NCI-H774 (cell line): Measurements from ENCODE around the gene ADAP1.

Experiments used
- DNase-seq: peaks from one replicate; lab custom pipeline; 2025; lab: John Stamatoyannopoulos, UW

The ADAP1 gene

DNA sequence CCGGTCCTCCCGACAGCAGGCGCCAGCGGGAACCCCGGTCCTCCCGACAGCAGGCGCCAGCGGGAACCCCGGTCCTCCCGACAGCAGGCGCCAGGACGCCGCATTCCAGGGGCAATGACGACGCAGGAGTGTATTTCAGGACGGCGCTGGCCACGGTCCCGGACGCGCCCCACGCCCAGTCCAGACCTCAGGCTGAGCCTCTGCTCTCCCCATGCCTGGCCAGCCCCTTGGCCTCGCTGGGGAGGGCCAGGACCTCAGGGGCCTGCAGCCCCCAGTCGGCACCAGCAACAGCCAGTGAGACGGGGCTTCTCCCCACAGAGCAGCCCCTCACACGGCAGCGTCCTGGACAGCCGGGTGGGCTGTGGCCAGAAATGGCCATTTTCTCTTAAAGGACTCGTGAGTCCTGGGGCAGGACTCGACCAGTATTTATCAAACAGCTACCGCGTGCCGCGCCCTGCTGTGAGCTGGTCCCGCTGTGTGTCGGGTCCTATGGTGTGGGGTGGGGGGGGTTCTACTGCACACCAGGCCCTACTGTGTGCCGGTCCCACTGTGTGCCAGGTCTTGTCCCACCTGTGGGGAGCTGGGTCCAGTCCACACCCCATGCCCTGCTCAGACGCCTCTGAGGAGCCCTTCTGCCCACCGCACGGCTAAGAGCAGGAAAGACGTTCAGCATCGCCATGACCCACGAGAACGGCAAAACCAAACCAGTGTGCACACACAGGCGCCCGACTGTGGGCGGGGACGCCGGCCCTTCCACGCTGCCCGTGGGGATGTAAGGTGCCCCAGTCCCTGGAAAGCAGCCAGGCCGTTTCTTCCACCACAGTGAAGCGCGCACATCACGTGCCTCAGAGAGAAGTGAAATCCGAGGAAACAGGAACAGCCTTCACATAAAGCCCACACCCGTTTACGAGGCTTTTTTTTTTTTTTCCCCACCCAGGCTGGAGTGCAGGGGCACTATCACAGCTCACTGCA, 44.8 kb downstream of the ADAP1 start:
- no peak for DNase-seq

DNA sequence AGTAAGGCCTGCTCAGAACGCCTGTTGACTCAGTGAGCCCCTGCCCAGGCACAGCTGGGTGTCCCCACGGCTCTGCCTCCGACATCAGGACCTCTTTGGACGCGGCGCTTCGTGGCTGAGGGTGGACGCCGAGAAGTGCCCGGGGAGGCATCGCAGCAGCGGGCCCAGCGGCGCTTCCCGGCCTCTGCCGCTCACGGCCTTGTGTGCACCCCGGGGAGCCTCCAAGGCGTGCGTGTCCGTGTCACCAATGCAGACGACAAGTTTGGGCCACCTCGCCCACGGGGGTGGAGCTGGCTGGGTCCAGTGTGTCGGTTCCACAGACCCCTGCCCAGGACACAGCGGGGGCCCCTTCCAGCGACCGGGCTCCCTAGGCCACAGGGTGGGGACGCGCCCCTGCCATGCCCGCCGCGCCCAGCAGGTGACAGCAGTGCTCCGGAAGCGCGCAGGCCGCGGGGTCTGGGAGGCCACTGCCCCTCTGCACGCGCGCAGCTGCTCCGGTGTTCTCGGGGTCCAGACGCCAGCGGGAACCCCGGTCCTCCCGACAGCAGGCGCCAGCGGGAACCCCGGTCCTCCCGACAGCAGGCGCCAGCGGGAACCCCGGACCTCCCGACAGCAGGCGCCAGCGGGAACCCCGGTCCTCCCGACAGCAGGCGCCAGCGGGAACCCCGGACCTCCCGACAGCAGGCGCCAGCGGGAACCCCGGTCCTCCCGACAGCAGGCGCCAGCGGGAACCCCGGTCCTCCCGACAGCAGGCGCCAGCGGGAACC, 45.7 kb downstream of the ADAP1 start:
- DNase-seq, result peak; percentile 20

DNA sequence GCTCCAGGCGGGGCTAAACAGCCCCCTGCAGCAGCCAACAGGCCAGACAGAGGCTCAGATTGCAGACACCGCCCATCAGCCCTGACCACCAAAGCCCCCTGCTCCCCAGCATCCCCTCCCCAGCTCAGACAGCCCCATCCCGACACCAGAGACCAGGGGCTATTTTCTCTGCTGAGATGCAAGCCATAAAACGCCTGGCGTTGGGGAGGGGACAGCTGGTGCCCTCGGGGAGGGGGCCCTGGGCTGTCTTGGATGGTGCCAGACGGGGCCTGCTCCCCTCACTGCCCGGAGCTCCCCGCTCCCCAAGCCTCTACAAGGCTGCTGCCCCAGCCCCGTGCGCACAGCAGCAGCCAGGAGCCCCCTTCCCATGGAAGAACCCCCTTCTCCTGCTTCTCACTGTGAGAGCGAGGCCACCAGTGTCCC, 46.3 kb downstream of the ADAP1 start:
- DNase-seq, result no peak

DNA sequence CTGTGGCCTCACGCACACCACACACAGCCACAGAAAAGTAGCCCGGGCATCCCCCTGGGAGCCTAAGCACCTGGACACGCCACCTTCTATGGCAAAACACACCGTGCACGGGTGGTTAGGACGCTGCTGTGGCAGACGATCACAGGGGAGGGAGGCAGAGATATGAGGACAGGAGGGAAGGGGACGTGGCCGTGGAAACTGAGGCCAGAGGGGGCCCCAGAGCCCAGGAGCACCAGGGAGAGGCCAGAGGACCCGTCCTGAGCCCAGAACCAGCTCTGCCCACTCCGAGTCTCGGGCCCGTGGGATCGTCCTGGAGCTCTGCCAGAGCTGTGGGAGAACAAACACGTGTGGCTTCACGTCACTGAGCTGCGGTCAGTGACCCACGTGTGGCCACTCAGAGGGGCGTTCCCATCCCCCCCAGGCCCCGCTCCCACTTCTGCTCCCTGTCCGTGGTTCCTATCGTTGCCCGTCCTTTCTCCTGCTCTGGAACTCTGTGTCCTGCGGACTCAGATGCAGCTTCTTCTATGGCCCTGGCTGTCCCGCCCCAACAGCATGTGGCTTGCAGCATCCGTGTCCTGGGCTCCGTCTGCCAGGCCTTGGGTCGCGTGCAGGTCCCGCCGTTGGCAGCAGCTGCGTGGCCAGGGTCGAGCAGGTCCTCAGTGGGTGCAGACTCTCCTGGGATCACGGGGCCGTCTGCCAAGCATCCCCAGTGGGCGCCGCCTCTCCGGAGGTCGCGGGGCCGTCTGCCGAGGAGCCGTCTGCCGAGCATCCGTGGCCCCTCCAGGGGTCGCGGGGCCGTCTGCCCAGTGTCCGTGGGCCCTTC, 47.1 kb downstream of the ADAP1 start:
- no peak for DNase-seq

DNA sequence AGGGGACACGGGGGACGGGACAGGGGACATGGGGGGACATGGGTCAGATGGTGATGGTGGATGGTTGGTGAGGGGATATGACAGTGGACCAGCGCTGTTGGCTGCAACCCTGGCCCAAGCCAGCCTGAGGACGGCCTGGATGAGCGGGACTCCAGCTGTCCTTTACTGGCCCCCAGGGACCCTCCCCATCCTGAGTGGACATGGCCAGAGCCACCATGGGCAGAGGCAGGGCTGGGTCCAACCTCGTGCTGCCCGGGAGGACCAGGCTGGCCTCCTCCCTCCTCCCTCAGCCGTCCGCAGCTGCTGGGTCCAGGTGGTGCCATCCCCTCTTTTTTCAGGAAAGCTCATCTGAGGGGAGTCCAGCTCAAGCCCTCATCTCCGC, 47.7 kb downstream of the ADAP1 start:
- DNase-seq, result no peak

DNA sequence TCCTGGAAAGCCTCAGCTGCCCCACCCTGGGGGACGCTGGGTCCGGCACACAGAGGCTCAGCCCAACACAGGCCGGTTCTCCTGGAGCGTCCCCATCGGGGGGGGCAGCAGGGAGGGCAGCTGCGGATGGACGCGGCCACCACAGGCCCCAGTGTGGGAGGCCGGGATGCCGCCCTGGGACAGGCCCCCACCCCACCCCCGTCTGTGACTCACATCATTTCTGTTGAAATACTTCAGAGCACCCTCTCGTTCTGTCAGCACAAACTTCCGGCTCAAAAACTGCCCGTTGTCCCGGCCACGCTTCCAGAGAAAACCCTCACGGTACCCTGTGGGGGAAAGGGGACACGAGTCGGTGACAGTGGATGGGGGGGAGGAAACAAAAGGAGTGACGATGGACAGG, 49.6 kb downstream of the ADAP1 start:
- no peak for DNase-seq

DNA sequence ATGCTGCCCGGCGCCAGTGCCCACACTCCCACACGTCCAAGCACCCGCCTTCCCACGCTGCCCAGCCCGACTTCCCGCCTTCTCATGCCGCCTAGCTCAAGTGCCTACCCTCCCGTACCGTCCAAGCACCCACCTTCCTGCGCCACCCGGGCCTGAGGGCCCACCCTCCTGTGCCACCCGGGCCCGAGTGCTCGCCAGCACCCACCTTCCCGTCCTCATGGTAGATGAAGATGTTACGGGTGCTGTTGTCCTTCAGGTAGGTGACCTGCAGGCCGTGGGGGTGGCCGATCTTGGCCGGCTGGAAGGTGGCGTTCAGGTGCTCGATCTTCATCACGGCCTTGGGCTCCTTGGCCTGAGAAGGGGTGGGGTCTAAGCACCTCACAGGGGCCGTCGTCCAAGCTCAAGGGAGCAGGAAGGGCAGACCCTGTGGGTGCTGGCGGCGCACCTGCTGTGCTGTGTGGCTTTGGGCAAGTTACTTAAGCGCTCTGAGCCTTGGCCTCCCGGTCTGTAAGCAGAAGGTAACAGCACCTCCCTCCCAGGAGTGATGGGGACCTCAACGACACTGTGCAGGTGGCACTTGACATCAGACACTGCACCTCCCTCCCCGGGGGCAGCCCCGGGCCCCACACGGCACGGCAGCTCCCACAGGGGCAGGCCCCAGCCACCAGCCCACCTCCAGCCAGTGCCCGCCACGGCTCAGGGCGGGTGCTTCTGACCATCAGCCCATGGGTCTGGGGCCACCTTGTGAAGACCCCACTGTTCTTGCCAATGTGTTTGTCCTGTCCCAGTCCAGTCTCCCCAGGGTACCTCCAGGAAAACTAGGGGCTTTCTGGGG, 50.3 kb downstream of the ADAP1 start:
- no peak for DNase-seq

DNA sequence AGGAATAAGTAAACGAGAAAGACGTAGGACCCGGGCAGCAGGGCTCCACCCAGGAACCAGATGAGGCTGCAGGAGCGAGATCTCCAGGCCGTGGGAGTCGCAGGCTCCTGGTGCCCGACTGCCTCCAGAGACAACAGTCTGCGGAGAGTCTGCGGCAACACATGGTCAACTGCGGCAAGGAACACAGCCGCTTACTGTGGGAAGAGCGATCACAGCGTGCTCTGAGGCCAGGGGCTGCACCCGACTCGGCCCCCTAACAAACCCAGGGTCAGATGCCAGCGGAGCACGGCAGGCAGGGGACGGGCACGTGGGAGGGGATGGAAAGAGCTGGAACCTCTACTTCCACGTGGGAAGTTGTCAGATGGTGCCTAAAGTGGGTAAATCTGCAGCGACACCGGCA, 51.5 kb downstream of the ADAP1 start:
- no peak for DNase-seq

DNA sequence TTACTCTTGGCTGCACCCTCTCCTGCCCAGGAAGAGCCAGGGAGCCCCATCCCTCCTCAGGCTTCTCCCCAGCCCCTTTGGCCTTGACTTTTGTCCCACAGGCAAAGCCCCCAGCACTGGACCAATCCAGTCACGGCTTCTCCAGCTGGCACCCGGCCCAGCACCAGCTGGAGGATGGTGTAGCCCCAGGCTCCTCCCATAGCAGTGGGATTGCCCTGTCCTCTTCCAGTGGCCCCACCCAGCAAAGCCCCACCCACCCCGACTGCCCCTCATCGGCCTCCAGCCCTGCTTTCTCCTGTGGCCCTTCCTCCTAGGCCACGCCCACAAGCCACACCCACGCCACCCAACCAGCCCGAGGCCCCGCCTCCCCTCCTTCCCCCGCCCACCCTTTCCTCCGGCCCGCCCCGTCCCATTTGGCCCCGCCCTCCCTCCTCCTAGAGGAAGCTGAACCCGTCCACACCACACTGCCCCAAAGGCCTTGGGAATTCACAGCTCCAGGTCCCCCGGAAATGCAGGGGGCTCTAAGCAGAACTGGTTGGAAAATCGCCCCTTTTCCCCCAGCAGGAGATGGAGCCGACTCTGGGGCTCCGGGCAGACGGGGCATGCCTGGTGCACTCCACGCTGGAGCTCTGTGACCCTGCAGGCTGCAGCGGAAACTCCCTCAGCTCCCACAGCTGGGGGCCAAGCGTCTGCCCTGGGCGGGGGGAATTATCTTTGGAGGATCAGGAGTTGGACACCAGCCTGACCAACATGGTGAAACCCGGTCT, 52.9 kb downstream of the ADAP1 start:
- DNase-seq, result peak; percentile 84

DNA sequence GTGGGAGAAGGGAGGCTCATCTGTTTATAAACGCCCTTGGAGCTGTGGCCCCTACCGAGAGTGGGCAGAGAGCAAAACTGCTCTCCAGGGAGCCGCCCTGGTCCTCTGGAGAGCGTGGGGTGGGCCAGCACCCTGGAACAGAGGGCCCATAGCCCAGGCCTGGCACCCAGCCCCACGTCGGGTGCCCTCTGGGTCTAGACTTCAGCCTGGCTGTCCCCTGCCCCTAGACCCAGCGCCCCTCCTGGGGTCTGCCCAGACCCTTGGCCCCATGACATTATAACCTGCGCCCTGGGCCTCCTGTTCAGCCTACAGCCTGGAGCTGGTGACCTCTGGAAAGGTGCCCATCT, 53.5 kb downstream of the ADAP1 start:
- DNase-seq, result no peak

DNA sequence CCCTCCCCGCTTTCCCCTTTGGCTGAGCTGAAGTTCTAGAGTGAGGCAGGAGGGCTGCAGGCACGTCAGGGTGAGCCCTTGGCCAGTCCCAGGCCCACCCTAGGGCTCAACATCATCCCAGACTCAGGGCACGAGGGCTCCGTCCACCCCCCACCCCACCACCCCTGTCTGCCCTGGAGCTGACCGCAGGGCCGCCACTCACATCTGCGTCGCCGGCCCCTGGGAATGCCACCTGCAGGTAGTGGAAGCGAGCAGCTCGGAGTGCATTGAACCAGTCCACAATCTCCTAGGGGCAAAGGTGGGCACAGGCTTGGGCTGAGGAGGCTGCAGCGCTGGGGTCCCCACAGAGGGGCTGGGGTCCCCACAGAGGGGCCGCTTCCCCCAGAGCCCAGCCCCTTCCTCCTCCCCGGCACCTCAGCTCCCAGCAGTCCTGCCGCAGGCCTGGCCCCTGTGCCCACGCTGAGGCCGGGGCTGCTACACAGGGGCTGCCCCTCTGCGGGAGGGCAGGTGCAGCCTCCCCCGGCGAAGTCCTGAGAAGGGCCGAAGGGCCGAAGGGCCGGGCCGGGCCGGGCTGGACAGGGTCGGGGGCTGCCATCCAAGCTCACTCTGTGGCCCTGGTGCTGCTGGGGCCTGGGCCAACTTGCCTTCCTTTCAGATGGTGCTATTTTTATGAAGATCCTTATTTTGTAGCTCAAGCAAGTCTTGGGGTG, 54.0 kb downstream of the ADAP1 start:
- no peak for DNase-seq

DNA sequence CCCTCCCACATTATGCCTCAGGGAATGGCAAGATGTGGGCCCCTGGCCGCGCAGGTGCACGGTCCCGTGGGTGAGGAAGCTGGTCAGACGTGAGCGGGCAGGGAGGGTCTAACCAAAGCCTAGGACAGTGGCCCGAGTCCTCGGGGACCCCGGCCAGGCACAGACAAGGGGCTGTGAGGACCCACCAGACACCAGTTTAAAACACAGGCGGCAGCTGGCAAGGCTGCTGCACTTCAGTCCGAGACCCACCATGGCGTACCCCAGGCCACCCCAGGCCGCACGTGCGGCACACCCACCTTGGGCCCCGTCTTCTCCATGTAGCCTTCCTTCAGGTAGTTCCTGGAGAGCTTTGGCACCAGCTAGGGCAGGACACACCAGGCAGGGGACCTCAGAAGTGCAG, 54.7 kb downstream of the ADAP1 start:
- DNase-seq, result no peak

DNA sequence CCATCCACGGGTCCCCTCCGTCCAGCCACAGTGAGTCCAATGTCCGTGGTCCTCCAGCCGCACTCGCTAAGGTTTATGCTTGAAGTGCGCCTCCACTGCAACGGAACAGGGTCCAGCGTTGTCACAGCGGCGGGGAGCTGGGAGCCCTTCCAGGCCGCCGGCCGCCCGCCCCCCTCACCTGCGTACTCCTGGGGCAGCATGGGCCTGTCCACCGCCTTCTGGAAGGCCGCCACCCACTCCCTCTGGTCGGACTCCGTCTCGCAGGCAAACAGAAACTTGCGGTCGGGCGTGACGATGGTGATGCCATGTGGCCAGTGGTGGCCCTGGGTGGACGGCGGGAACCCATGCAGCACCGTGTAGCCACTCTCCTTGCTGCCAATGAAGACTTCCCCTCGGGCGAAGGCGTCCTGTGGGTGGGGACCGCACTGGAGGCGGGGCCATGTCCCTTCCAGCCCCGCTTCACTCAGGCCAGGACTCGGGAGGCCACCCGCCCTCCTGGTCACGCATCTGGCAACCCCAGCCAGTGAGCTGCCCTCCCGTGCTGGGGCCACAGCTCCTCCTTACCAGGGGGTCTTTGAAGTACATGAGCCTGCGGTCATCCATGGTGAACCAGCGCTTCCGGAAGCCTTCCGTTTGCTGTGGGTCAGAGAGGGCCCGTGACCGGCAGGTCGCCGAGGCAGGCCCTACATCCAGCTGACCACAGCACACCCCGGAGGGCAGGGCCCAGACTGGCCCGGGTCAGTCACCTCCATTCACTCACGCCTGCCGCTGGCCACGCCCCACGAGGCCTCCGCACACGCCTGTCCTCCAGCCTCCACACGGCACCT, 55.4 kb downstream of the ADAP1 start:
- no peak for DNase-seq

DNA sequence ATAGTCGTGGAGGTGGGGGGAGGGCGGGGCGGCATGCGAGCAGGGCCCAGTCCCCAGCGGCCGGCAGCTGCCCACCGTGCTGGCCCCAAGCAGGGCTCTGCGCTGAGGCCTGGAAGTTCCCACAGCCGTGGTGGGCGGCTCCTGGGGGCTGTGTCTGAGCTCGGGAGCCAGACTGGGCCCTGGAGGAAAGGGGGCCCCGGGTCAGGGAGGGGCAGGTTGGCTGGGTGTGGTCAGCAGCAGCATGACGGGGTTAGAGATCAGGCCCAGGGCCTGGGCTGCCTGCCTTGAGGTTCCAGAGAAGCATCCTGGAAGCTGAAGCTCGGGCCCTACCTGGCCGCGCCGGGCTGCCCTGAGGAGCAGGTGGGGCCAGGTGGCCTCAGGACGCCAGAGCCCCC, 56.0 kb downstream of the ADAP1 start:
- DNase-seq, result no peak

DNA sequence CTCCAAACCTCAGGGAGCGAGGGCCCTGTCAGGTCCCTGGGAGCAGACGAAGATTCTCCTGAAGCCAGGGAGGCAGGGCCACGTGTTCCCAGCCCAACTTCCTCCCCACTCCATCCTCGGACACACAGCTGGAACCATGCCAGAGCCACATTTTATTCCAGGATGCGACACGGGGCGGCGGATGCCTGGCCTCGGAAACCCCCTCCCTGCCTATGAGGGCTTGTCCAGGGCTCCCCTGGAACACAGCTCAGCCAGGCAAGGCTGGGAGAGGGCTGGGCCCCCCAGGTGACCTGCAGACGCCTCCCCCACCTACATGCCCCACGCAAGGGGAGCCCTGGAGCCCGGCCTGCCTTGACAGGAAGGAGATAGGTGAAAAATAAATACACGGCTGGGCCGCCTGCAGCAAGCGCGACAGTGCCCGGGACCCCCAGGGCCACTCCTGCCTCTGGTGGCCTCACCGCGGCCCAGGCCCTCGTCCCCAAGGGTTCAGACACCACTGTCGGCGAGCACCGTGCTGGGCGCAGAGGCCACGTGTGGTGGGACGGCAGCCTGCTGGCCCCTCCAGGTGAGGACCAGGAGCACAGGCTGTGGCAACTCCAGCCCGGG, 56.6 kb downstream of the ADAP1 start:
- DNase-seq, result no peak

DNA sequence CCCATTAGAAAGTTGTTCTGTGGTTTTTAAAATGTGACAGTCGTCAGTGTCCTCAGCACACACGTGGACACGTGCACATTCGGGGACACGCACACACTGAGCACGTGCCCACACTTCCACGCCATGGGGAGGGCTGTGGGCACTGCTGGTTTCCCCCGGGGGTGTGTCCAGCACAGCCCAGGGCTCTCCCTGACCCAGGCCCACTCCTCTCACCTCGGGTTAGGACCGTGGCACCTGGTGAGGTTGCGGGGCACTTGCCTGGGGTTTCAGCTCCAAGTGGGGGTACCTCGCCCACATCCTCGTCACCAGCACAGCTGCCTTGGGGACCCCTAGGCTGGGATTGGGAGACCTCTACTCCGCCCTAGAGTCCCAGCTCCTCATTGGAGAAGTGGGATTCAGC, 57.4 kb downstream of the ADAP1 start:
- DNase-seq, result no peak

DNA sequence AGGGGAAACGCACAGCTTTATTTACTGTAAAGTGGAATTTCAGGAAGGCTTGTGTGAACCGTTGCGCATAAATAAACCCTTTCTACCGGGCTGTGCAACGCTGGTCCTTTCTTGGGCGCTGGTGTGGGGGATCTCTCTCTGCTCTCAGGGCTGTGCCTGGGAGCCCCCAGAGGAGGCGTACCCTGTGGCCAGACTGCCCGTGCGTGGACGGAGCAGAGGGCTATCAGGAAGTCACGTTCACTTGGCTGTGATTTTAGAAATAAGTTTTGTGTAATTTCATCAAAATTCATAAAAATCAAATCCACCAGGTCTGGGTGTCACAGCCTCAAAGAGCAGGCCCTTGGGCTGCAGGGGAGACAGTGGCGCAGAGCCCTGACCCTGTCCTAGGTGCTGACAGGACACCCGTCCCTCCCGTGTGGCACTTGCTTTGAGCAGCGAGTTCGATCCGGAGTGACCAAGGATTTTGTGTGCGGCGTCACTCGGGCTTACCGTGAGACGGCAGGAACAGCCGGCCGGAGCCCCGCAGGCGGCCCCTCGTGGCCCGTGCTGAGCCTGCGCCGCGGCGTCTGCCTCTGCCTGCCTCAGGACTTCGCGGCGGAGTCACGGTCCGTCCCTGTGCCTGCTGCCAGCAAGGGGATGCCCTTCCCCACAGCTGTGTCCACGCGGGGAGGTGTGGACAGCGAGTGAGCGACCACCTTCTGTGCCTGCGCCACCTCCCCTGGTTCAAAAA, 58.0 kb downstream of the ADAP1 start:
- no peak for DNase-seq

DNA sequence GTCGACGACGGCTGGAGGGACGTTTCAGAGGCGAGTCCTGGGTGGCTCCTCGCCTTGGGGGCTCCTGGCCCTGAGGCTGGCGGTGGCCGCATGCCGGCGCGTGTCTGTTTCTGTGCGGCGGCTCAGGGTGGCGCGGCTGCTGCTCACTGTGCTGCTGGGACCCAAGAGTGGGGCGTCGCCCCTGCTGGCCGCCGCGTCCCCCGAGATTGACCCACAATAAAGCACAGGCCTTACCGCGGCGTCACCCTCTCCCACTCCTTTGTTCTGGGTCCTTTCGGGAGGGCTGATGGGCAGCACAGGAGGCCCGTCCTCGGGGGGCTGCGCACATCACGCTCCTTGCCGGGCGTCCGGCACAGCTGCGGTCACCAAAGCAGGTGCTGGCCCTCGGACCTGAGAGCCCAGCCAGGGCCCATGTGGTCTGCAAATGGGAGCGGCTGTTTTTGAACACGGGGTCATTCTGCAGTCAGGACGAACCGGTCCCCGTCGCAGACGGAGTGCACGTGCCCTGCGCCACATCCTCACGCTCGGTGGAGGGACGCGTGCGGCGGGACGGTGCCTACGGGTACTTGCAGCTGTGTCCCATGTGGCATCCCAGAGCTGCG, 58.9 kb downstream of the ADAP1 start:
- DNase-seq, result no peak
